Measurements from ENCODE around the gene LINGO1. TPM values are rescaled to one million over a fixed set of nuclear protein-coding genes. Genes with fewer than 3 reads are reported as not detected.

The LINGO1 gene
- total RNA-seq, 2 experiments from 2014 or later: not detected

- DNase-seq (ENCODE audit: low spot score): no peak
- POLR2A ChIA-PET: no interaction called here
- Histone ChIP-seq H3K4me2 (ENCODE audit: low read length) (no peak overlapping the region), H3K79me2 (ENCODE audit: insufficient read depth, low read depth, low read length) (no peaks in the 10 kb centered on the region), H2AFZ (ENCODE audit: low read length) (no peak overlapping the region), H3K4me1 (ENCODE audit: insufficient read depth, low read length, poor library complexity, severe bottlenecking) (peaks cover 17% of the 10 kb centered on the region), H3K27ac (ENCODE audit: low read depth, low read length, poor library complexity, severe bottlenecking) (no peak overlapping the region), H4K20me1 (ENCODE audit: insufficient read depth, low read length) (no peaks in the 10 kb centered on the region), H3K36me3 (ENCODE audit: insufficient read depth, low read length) (no peaks in the 10 kb centered on the region), H3K9me3 (ENCODE audit: low read length) (no peaks in the 10 kb centered on the region), H3K9me2 (ENCODE audit: insufficient read depth, low read length) (no peaks in the 10 kb centered on the region), H3K4me3 (ENCODE audit: low read depth, low read length, poor library complexity, severe bottlenecking) (no peak overlapping the region)
- CTCF ChIA-PET (ENCODE audit: unreplicated experiment): no interaction called here
- intact Hi-C loops (cut with micrococcal nuclease; ENCODE audit: unreplicated experiment): no loop called here
- TF ChIP-seq CTCF (conservative IDR thresholded peaks at IDR 0.05; ENCODE audit: low read length): no peak
- TF ChIP-seq EZH2phosphoT487 (IDR thresholded peaks at IDR 0.05; ENCODE audit: borderline replicate concordance, low read depth, low read length): no peak
- BruUV-seq (replicated peaks): no TSS peak
These were observed 41.2 kb upstream of the LINGO1 start for GRCh38 chr15:77673866-77674265.

- DNase-seq (ENCODE audit: low spot score): no peak
- Histone ChIP-seq H3K9me2 (ENCODE audit: insufficient read depth, low read length) (no peaks in the 10 kb centered on the region), H4K20me1 (ENCODE audit: insufficient read depth, low read length) (no peaks in the 10 kb centered on the region), H3K4me2 (ENCODE audit: low read length) (no peak overlapping the region), H3K27ac (ENCODE audit: low read depth, low read length, poor library complexity, severe bottlenecking) (no peak overlapping the region), H3K4me3 (ENCODE audit: low read depth, low read length, poor library complexity, severe bottlenecking) (no peak overlapping the region), H2AFZ (ENCODE audit: low read length) (no peak overlapping the region), H3K79me2 (ENCODE audit: insufficient read depth, low read depth, low read length) (no peaks in the 10 kb centered on the region), H3K4me1 (ENCODE audit: insufficient read depth, low read length, poor library complexity, severe bottlenecking) (peaks cover 17% of the 10 kb centered on the region), H3K36me3 (ENCODE audit: insufficient read depth, low read length) (no peaks in the 10 kb centered on the region), H3K9me3 (ENCODE audit: low read length) (no peaks in the 10 kb centered on the region)
- CTCF ChIA-PET (ENCODE audit: unreplicated experiment): interaction anchor here (0.6 kb wide), 1 partner anchor 10 kb away, joined by 3 read pairs; no protein-coding TSS in a partner anchor
- no TSS peak for BruUV-seq (replicated peaks)
- POLR2A ChIA-PET: no interaction called here
- TF ChIP-seq EZH2phosphoT487 (IDR thresholded peaks at IDR 0.05; ENCODE audit: borderline replicate concordance, low read depth, low read length) (no peak), CTCF (conservative IDR thresholded peaks at IDR 0.05; ENCODE audit: low read length) (no peak)
- intact Hi-C loops (cut with micrococcal nuclease; ENCODE audit: unreplicated experiment): no loop called here
These were observed 39.4 kb upstream of the LINGO1 start for GRCh38 chr15:77672135-77672534.

- POLR2A ChIA-PET: interaction anchor here (1.0 kb wide), 1 partner anchor 126 kb away, joined by 3 read pairs; no protein-coding TSS in a partner anchor
- H3K36me3 ChIP-seq (ENCODE audit: insufficient read depth, low read length): no peaks in the 10 kb centered on the region
- H3K27ac ChIP-seq (ENCODE audit: low read depth, low read length, poor library complexity, severe bottlenecking): no peak overlapping the region
- no peak overlapping the region for H3K4me2 ChIP-seq (ENCODE audit: low read length)
- no TSS peak for BruUV-seq (replicated peaks)
- H3K9me3 ChIP-seq (ENCODE audit: low read length): no peaks in the 10 kb centered on the region
- H3K79me2 ChIP-seq (ENCODE audit: insufficient read depth, low read depth, low read length): no peaks in the 10 kb centered on the region
- CTCF ChIA-PET (ENCODE audit: unreplicated experiment): interaction anchor here (0.6 kb wide), 1 partner anchor 10 kb away, joined by 3 read pairs; no protein-coding TSS in a partner anchor
- H3K4me3 ChIP-seq (ENCODE audit: low read depth, low read length, poor library complexity, severe bottlenecking): no peak overlapping the region
- intact Hi-C loops (cut with micrococcal nuclease; ENCODE audit: unreplicated experiment): no loop called here
- no peaks in the 10 kb centered on the region for H4K20me1 ChIP-seq (ENCODE audit: insufficient read depth, low read length)
- H3K9me2 ChIP-seq (ENCODE audit: insufficient read depth, low read length): no peaks in the 10 kb centered on the region
- H3K4me1 ChIP-seq (ENCODE audit: insufficient read depth, low read length, poor library complexity, severe bottlenecking): peaks cover 17% of the 10 kb centered on the region
- no peak for TF ChIP-seq EZH2phosphoT487 (IDR thresholded peaks at IDR 0.05; ENCODE audit: borderline replicate concordance, low read depth, low read length)
- no peak for TF ChIP-seq CTCF (conservative IDR thresholded peaks at IDR 0.05; ENCODE audit: low read length)
- H2AFZ ChIP-seq (ENCODE audit: low read length): no peak overlapping the region
- peak; percentile 16 for DNase-seq (ENCODE audit: low spot score)
These were observed 38.8 kb upstream of the LINGO1 start for GRCh38 chr15:77671362-77672056.
